ENCODE data around the gene DEPDC1B.
"Not testable (repeated sequence)": the region's sequence is repeated elsewhere in the genome, so short reads cannot be mapped to it uniquely, and the experiment has no call there.

DEPDC1B gene

GRCh38 chr5:60577116-60577515 is 122.8 kb downstream of the DEPDC1B start:
- in situ Hi-C loops (cut with MboI; ENCODE audit: low pct_unique_long_range_greater_than_20kb, low sequenced_read_pairs, unreplicated experiment), result no loop called here
- no peak for DNase-seq (ENCODE audit: low spot score)
- no peak for TF ChIP-seq CTCF (IDR thresholded peaks at IDR 0.05; ENCODE audit: extremely low read depth, insufficient read depth, missing control alignments)

- no peak for DNase-seq (ENCODE audit: low spot score)
- TF ChIP-seq CTCF (IDR thresholded peaks at IDR 0.05; ENCODE audit: extremely low read depth, insufficient read depth, missing control alignments), result no peak
- in situ Hi-C loops (cut with MboI; ENCODE audit: low pct_unique_long_range_greater_than_20kb, low sequenced_read_pairs, unreplicated experiment), result no loop called here
Measured at GRCh38 chr5:60576425-60576824, 123.5 kb downstream of the DEPDC1B start.

GRCh38 chr5:60568646-60569045 is 131.3 kb downstream of the DEPDC1B start:
- no peak for TF ChIP-seq CTCF (IDR thresholded peaks at IDR 0.05; ENCODE audit: extremely low read depth, insufficient read depth, missing control alignments)
- in situ Hi-C loops (cut with MboI; ENCODE audit: low pct_unique_long_range_greater_than_20kb, low sequenced_read_pairs, unreplicated experiment), result no loop called here
- DNase-seq (ENCODE audit: low spot score), result no peak

GRCh38 chr5:60563696-60564324 is 136.2 kb downstream of the DEPDC1B start:
- no peak for TF ChIP-seq CTCF (IDR thresholded peaks at IDR 0.05; ENCODE audit: extremely low read depth, insufficient read depth, missing control alignments)
- in situ Hi-C loops (cut with MboI; ENCODE audit: low pct_unique_long_range_greater_than_20kb, low sequenced_read_pairs, unreplicated experiment), result no loop called here

GRCh38 chr5:60553291-60553690 is 146.7 kb downstream of the DEPDC1B start:
- DNase-seq (ENCODE audit: low spot score); in situ Hi-C loops (cut with MboI; ENCODE audit: low pct_unique_long_range_greater_than_20kb, low sequenced_read_pairs, unreplicated experiment): not testable (repeated sequence)

More at GRCh38 chr5:60563696-60564324, 136.2 kb downstream of the DEPDC1B start:
- no peak for DNase-seq (ENCODE audit: low spot score)

- no peak for TF ChIP-seq CTCF (IDR thresholded peaks at IDR 0.05; ENCODE audit: extremely low read depth, insufficient read depth, missing control alignments)
- in situ Hi-C loops (cut with MboI; ENCODE audit: low pct_unique_long_range_greater_than_20kb, low sequenced_read_pairs, unreplicated experiment), result no loop called here
- no peak for DNase-seq (ENCODE audit: low spot score)
Measured at GRCh38 chr5:60551829-60552228, 148.1 kb downstream of the DEPDC1B start.

GRCh38 chr5:60551250-60551649 is 148.7 kb downstream of the DEPDC1B start:
- no peak for TF ChIP-seq CTCF (IDR thresholded peaks at IDR 0.05; ENCODE audit: extremely low read depth, insufficient read depth, missing control alignments)
- in situ Hi-C loops (cut with MboI; ENCODE audit: low pct_unique_long_range_greater_than_20kb, low sequenced_read_pairs, unreplicated experiment), result no loop called here
- DNase-seq (ENCODE audit: low spot score), result no peak

Data from GM13977 (cell line).